ENCODE results near the gene LRRC59. TPM values are rescaled to one million over a fixed set of nuclear protein-coding genes. Genes with fewer than 3 reads are reported as not detected.

Gene LRRC59
- total and polyA plus RNA-seq, 3 experiments from 2014 or later, result 22.9 to 127 (median 122) TPM

DNA sequence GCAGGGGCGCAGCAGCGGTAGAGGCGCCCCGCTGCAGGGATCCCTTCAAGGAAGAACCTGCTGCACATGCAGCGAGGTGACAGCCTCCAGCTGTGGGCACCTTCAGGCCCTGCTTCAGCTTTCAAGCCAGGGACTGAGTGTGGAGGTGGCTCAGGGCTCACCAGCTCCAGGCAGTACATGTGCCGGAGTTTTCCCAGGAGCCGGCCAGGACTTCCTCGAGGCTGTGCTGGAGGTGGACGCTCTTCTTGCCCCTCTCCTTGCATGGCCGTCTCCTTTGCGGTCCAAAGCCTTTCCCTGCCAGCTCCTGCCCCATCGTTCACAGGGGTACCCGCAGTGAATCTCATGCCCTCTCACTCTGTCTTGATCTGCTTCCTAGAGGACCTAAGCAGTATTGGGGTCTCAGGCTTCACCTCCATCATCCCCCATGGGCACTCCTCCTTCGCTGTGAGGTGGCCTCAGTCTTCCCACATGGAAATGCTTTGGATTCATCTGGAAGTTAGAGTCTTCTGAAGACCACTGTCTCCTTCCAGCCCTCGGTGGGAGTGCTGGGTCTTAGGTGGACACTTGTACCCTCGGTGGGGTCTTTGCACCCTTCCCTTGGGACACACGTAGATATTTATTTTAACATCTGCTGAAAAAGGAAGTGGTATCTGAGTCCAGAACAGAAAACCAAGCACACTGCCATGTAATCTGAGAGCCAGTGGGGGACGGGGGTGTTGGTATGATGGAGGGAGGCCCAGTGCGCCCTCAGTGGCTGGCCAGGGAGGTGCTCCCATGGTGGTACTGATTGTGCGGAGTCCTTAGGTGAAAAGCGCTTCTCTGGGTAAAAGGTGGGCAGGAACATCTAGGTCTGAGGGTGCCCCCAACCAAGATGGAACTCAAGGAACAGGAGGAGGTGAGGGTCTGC, 44.4 kb downstream of the LRRC59 start:
- H3K27ac Mint-ChIP-seq, result peak overlapping the region in 2 of 8 donors; percentile 69 to 72
- ChIA-PET POLR2A (no interaction called here), CTCF (interaction anchor here (1.6 to 2.7 kb wide), 2 partner anchors 9 to 44 kb away, joined by 6 to 16 read pairs; partner anchors contain the start of gene LRRC59)
- H3K4me1 ChIP-seq (ENCODE audit: insufficient read depth, low read length), result no peaks in the 10 kb centered on the region
- no peaks in the 10 kb centered on the region for H3K36me3 ChIP-seq (ENCODE audit: insufficient read depth, low read length)
- no peak for DNase-seq
- no peaks in the 10 kb centered on the region for H3K9me3 Mint-ChIP-seq
- no peak overlapping the region for H3K4me3 ChIP-seq (ENCODE audit: low read length)
- no peaks in the 10 kb centered on the region for H3K27me3 ChIP-seq (ENCODE audit: insufficient read depth, low read length, poor library complexity, severe bottlenecking)
- no peaks in the 10 kb centered on the region for H3K9me3 ChIP-seq (ENCODE audit: low read length)
- peaks cover 0 to 3% of the 10 kb centered on the region in 2 donors for H3K27me3 Mint-ChIP-seq
- H3K4me1 Mint-ChIP-seq, result peaks cover 16 to 26% (median 22%) of the 10 kb centered on the region in 3 donors
- H3K36me3 Mint-ChIP-seq, result peaks cover 0 to 56% (median 1%) of the 10 kb centered on the region in 3 donors
- H3K4me3 Mint-ChIP-seq, result peak overlapping the region in 1 of 7 donors; percentile 39
- H3K27ac ChIP-seq (ENCODE audit: low read depth, low read length), result no peak overlapping the region

DNA sequence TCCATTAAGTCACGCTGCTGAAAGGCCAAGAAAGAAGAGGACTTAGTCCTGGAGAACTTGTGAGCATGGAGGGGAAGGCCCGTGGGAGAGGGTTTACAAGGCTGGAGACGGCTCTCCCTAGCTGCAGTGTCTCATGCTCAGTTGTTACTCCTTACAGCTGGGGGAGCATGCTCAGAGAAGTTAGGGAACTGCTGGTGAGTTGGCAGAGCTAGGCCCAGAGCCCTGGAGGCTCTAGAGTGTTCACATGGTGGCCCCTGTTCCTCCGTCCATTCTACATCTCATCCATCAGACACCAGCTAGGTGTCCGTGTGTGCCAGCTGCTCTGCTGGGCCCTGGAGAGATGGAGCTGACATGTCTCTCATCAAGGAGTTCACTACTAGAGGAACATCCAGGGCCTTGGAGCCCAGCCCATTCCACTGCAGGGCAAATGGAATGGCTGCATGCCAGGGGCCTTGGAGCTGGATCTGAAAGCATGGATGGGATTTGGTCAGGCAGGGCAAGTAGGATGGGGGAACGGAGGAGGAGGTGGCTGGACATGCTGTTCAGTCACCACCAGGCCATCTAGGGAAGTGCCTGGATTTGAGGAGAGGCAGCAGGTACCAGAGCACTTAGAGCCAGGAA, 45.1 kb downstream of the LRRC59 start:
- H3K4me3 Mint-ChIP-seq, result peak overlapping the region in 1 of 7 donors; percentile 39

GRCh38 chr17:50350733-50351132, 46.6 kb downstream of the LRRC59 start:
- H3K27me3 ChIP-seq (ENCODE audit: insufficient read depth, low read length, poor library complexity, severe bottlenecking), result no peaks in the 10 kb centered on the region
- H3K36me3 ChIP-seq (ENCODE audit: insufficient read depth, low read length), result no peaks in the 10 kb centered on the region
- Mint-ChIP-seq H3K4me3 (no peak overlapping the region), H3K4me1 (peaks cover 30 to 42% (median 35%) of the 10 kb centered on the region in 3 donors), H3K27me3 (peaks cover 0 to 3% of the 10 kb centered on the region in 2 donors), H3K9me3 (no peaks in the 10 kb centered on the region), H3K27ac (peak overlapping the region in 4 of 8 donors; percentile 63 to 74 (median 68)), H3K36me3 (peaks cover 0 to 41% (median 1%) of the 10 kb centered on the region in 3 donors)
- POLR2A ChIA-PET, result no interaction called here
- H3K4me3 ChIP-seq (ENCODE audit: low read length), result no peak overlapping the region
- no peak overlapping the region for H3K27ac ChIP-seq (ENCODE audit: low read depth, low read length)
- H3K9me3 ChIP-seq (ENCODE audit: low read length), result no peaks in the 10 kb centered on the region
- CTCF ChIA-PET, result no interaction called here
- peaks cover 13% of the 10 kb centered on the region for H3K4me1 ChIP-seq (ENCODE audit: insufficient read depth, low read length)
- no peak for DNase-seq

More for the DNA sequence above, 45.1 kb downstream of the LRRC59 start:
- POLR2A ChIA-PET, result interaction anchor here (0.7 kb wide), 1 partner anchor 323 kb away, joined by 3 read pairs; no protein-coding TSS in a partner anchor
- Mint-ChIP-seq H3K27me3 (peaks cover 0 to 3% of the 10 kb centered on the region in 2 donors), H3K36me3 (peaks cover 0 to 50% (median 1%) of the 10 kb centered on the region in 3 donors), H3K4me1 (peaks cover 24 to 33% (median 29%) of the 10 kb centered on the region in 3 donors), H3K27ac (peak overlapping the region in 3 of 8 donors; percentile 52 to 87 (median 72)), H3K9me3 (no peaks in the 10 kb centered on the region)
- CTCF ChIA-PET, result interaction anchor here (1.6 to 2.7 kb wide), 2 partner anchors 9 to 45 kb away, joined by 6 to 16 read pairs; partner anchors contain the start of gene LRRC59
- Histone ChIP-seq H3K4me1 (ENCODE audit: insufficient read depth, low read length) (peaks cover 7% of the 10 kb centered on the region), H3K4me3 (ENCODE audit: low read length) (no peak overlapping the region), H3K36me3 (ENCODE audit: insufficient read depth, low read length) (no peaks in the 10 kb centered on the region), H3K27me3 (ENCODE audit: insufficient read depth, low read length, poor library complexity, severe bottlenecking) (no peaks in the 10 kb centered on the region), H3K27ac (ENCODE audit: low read depth, low read length) (no peak overlapping the region), H3K9me3 (ENCODE audit: low read length) (no peaks in the 10 kb centered on the region)
- peak in 1 of 5 donors; percentile 2 for DNase-seq

DNA sequence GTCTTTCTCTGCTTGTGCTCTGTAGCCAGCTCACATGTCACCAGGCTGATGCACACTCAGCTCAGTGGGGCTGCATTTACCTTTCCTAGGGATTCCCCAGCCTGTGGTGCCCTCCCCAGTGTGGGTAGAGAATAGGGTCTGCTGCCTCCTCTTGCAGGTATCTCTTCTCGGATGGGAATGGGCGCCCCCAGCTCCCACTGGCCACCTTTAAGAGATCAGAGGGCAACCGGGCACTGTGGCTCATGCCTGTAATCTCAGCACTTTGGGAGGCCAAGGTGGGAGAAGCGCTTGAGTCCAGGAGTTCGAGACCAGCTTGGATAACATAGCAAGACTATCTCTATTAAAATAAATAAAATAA, 48.1 kb downstream of the LRRC59 start:
- Histone ChIP-seq H3K9me3 (ENCODE audit: low read length) (no peaks in the 10 kb centered on the region), H3K27me3 (ENCODE audit: insufficient read depth, low read length, poor library complexity, severe bottlenecking) (no peaks in the 10 kb centered on the region), H3K4me1 (ENCODE audit: insufficient read depth, low read length) (peaks cover 22% of the 10 kb centered on the region), H3K4me3 (ENCODE audit: low read length) (no peak overlapping the region), H3K27ac (ENCODE audit: low read depth, low read length) (no peak overlapping the region), H3K36me3 (ENCODE audit: insufficient read depth, low read length) (no peaks in the 10 kb centered on the region)
- no peak for DNase-seq
- Mint-ChIP-seq H3K9me3 (no peaks in the 10 kb centered on the region), H3K4me1 (peaks cover 30 to 51% (median 41%) of the 10 kb centered on the region in 3 donors), H3K27me3 (peaks cover 0 to 3% of the 10 kb centered on the region in 2 donors), H3K36me3 (peaks cover 0 to 26% (median 1%) of the 10 kb centered on the region in 3 donors), H3K27ac (peak overlapping the region in 6 of 8 donors; percentile 43 to 95 (median 68)), H3K4me3 (peak overlapping the region in 4 of 7 donors; percentile 3 to 79 (median 36))
- CTCF ChIA-PET, result interaction anchor here (1.5 kb wide), 1 partner anchor 48 kb away, joined by 6 read pairs; the partner anchor contains the start of gene LRRC59
- POLR2A ChIA-PET, result interaction anchor here (0.9 kb wide), 1 partner anchor 11 kb away, joined by 4 read pairs; no protein-coding TSS in a partner anchor

GRCh38 chr17:50348522-50349242, 48.6 kb downstream of the LRRC59 start:
- Histone ChIP-seq H3K27me3 (ENCODE audit: insufficient read depth, low read length, poor library complexity, severe bottlenecking) (no peaks in the 10 kb centered on the region), H3K4me3 (ENCODE audit: low read length) (no peak overlapping the region), H3K9me3 (ENCODE audit: low read length) (no peaks in the 10 kb centered on the region), H3K27ac (ENCODE audit: low read depth, low read length) (no peak overlapping the region), H3K4me1 (ENCODE audit: insufficient read depth, low read length) (peaks cover 22% of the 10 kb centered on the region), H3K36me3 (ENCODE audit: insufficient read depth, low read length) (no peaks in the 10 kb centered on the region)
- Mint-ChIP-seq H3K36me3 (peaks cover 0 to 24% (median 1%) of the 10 kb centered on the region in 3 donors), H3K27me3 (peaks cover 0 to 3% of the 10 kb centered on the region in 2 donors), H3K27ac (peak overlapping the region in 7 of 8 donors; percentile 47 to 95 (median 88)), H3K4me3 (peak overlapping the region in 6 of 7 donors; percentile 4 to 92 (median 74)), H3K9me3 (no peaks in the 10 kb centered on the region), H3K4me1 (peaks cover 30 to 51% (median 41%) of the 10 kb centered on the region in 3 donors)
- ChIA-PET POLR2A (no interaction called here), CTCF (interaction anchor here (1.5 kb wide), 1 partner anchor 49 kb away, joined by 6 read pairs; the partner anchor contains the start of gene LRRC59)
- no peak for DNase-seq

DNA sequence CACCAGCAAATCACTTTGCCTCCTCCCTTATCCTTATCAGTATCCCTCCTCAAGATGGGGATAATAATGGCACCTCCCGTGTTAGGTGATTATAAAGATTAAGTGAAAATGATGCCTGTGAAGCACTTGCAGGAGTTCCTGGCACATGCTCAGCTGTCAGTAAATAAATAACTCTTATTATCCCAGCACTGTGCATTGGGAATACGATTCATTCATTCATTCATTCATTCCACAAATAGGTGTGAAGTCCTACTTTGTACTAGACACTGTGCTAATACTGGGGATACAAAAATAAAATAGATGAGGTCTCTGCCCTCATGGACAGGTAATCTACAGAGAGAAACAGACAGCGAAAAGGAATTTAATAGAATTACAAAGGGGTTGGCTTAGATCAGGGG, 49.4 kb downstream of the LRRC59 start:
- peaks cover 30 to 51% (median 41%) of the 10 kb centered on the region in 3 donors for H3K4me1 Mint-ChIP-seq
- no peaks in the 10 kb centered on the region for H3K27me3 ChIP-seq (ENCODE audit: insufficient read depth, low read length, poor library complexity, severe bottlenecking)
- no peaks in the 10 kb centered on the region for H3K9me3 ChIP-seq (ENCODE audit: low read length)
- H3K4me3 Mint-ChIP-seq, result peak overlapping the region; percentile 66 to 92 (median 87)
- H3K4me1 ChIP-seq (ENCODE audit: insufficient read depth, low read length), result peaks cover 22% of the 10 kb centered on the region
- H3K36me3 Mint-ChIP-seq, result peaks cover 0 to 17% (median 1%) of the 10 kb centered on the region in 3 donors
- no peak overlapping the region for H3K27ac ChIP-seq (ENCODE audit: low read depth, low read length)
- no peaks in the 10 kb centered on the region for H3K36me3 ChIP-seq (ENCODE audit: insufficient read depth, low read length)
- peak overlapping the region; percentile 41 to 95 (median 86) for H3K27ac Mint-ChIP-seq
- ChIA-PET POLR2A (interaction anchor here (2.5 kb wide), 1 partner anchor 14 kb away, joined by 12 read pairs; no protein-coding TSS in a partner anchor), CTCF (interaction anchor here (2.6 to 2.7 kb wide), 2 partner anchors 14 to 49 kb away, joined by 12 to 18 read pairs; partner anchors contain the start of gene LRRC59)
- no peak overlapping the region for H3K4me3 ChIP-seq (ENCODE audit: low read length)
- H3K9me3 Mint-ChIP-seq, result no peaks in the 10 kb centered on the region
- H3K27me3 Mint-ChIP-seq, result peaks cover 0 to 3% of the 10 kb centered on the region in 2 donors
- DNase-seq, result no peak

All from CD8-positive, alpha-beta memory T cell (primary cell).